Measurements from ENCODE around the gene CBARP.

Gene CBARP

DNA sequence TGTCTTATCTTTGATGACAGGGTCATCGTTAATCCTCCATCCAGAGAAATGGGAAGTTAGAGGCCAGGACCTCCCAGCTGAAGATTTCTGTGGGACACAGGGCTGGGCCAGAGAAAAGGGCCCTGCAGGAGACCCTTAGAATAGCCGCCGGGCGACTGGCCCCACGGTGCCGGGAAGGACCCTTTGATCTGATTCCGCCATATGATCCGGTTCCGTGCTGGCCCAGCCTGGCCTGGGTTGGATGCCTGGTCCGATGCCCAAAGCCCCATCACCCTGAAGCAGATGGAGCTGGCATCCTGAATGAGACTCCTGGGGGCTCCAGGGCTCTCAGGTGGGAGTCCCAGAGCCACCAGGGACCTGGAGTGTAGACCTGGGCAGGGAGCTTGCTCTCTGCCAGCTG, 38.3 kb downstream of the CBARP start:
- H3K36me3 Mint-ChIP-seq (ENCODE audit: low read depth): no peaks in the 10 kb centered on the region

DNA sequence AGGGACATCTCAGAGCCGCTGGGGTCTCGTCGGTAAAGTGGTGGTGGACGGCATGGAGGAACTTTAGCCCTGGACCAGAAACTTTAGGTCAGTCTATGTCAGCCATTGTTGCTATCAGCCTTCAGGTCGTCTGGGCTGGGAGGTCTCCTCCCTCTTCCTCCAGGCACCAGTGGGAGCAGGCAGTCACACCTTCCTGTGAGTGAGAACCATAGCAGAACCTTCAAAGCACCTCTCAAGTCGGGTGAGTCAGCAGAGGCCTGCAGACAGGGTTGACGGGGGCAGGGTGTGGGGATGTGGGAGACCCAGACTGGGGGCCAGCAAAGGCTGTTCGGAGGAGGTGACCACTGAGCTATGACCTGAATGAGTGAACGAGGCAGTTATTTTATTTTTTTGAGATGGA, 48.4 kb downstream of the CBARP start:
- ATAC-seq: peak; percentile 86
- DNase-seq: peak; percentile 53
- no peak overlapping the region for H3K4me3 Mint-ChIP-seq
- no peak overlapping the region for H3K27ac Mint-ChIP-seq
- H3K9me3 Mint-ChIP-seq: no peaks in the 10 kb centered on the region
- H3K27me3 Mint-ChIP-seq: no peaks in the 10 kb centered on the region
- no peaks in the 10 kb centered on the region for H3K36me3 Mint-ChIP-seq (ENCODE audit: low read depth)
- peaks cover 22% of the 10 kb centered on the region for H3K4me1 Mint-ChIP-seq

More for the DNA sequence above, 38.3 kb downstream of the CBARP start:
- Mint-ChIP-seq H3K9me3 (no peaks in the 10 kb centered on the region), H3K27me3 (no peaks in the 10 kb centered on the region), H3K4me3 (no peak overlapping the region), H3K4me1 (peaks cover 11% of the 10 kb centered on the region), H3K27ac (no peak overlapping the region)
- no peak for ATAC-seq
- DNase-seq: no peak

DNA sequence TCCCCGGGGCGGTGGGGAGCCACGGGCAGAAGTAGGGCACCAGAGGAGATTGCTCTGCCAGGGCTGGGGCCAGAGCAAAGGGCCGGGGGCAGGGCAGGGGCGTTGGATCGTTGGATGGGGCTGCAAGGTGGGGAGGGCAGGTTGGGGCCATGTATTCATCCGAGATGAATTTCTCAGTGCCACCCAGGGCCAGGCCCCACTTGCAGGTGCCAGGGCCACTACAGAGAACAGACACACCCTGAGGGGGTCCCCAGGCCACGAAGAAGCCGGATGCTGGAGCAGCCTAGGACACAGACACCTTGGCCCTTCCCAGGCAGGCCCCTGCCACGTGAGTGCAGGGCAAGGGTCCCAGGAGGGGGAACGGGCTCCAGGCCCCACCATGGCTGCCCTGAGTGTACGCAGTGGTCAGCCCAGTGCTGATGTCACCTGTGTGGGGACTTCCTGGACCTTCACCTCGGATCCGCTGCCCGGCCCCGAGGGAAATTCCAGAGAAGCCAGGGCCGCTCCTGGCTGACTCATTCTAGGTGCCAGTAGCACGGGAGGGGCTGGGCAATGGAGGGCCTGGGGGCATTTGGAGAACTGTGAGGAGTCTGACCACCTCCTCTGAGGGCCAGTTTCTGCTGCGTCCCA, 54.1 kb downstream of the CBARP start:
- H3K27ac Mint-ChIP-seq: no peak overlapping the region
- DNase-seq (no peak), ATAC-seq (no peak)
- H3K36me3 Mint-ChIP-seq (ENCODE audit: low read depth): no peaks in the 10 kb centered on the region
- H3K27me3 Mint-ChIP-seq: peaks cover 6% of the 10 kb centered on the region
- peaks cover 12% of the 10 kb centered on the region for H3K4me1 Mint-ChIP-seq
- no peaks in the 10 kb centered on the region for H3K9me3 Mint-ChIP-seq
- H3K4me3 Mint-ChIP-seq: no peak overlapping the region

DNA sequence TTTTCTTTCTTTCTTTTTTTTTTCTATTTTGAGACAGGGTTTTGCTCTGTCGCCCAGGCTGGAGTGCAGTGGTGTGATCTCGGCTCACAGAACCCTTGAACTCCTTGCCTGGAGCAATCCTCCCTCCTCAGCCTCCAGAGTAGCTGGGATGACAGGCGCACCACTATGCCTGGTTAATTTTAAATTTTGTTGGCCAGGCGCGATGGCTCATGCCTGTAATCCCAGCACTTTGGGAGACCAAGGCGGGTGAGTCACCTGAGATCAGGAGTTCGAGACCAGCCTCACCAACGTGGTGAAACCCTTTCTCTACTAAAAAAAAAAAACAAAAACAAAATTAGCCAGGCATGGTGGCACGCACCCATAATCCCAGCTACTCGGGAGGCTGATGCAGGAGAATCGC, 55.1 kb downstream of the CBARP start:
- Mint-ChIP-seq H3K4me3 (no peak overlapping the region), H3K27me3 (peaks cover 6% of the 10 kb centered on the region), H3K36me3 (ENCODE audit: low read depth) (no peaks in the 10 kb centered on the region), H3K9me3 (no peaks in the 10 kb centered on the region), H3K4me1 (peaks cover 12% of the 10 kb centered on the region), H3K27ac (no peak overlapping the region)
- no peak for ATAC-seq
- DNase-seq: no peak

DNA sequence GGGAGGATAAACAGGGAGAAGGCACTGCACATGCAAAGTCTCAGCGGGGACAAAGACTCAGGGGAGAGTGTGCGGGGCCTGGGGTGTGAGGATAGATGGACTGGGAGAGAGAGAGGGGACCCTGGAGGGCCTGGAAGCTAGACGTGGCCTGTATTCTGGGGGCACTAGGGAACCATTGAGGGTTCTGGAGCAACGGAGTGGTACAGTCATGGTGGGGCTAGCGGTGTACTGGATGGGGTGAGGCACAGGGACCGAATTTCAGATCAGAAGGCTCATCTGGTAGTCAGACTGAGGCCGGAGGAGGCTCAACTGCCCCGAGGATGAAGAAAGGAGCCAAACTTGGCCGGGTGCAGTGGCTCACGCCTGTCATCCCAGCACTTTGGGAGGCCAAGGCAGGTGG, 55.7 kb downstream of the CBARP start:
- Mint-ChIP-seq H3K36me3 (ENCODE audit: low read depth) (no peaks in the 10 kb centered on the region), H3K27ac (peak overlapping the region; percentile 25), H3K4me3 (no peak overlapping the region), H3K9me3 (no peaks in the 10 kb centered on the region), H3K27me3 (peaks cover 6% of the 10 kb centered on the region), H3K4me1 (peaks cover 12% of the 10 kb centered on the region)
- no peak for ATAC-seq
- no peak for DNase-seq

DNA sequence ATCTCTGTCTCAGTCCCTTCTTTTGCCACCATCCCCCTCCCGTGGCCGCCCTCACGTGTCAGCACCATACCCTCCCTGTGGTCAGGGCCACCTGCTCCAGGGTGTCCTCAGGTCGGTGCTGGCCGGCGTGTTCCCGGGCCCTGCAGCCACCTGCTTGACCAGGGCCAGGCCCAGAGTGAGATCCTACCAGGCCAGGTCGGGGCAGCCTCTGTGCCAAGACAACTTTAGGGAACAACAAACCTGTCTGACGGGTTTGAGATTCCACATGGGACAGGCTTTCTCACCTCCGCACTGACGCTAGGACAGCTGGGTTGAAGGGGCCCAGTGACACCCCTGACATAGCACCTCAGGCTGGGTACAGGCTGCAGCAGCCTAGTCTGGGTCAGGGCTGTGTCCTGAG, 56.2 kb downstream of the CBARP start:
- Mint-ChIP-seq H3K36me3 (ENCODE audit: low read depth) (no peaks in the 10 kb centered on the region), H3K4me1 (peaks cover 12% of the 10 kb centered on the region), H3K9me3 (no peaks in the 10 kb centered on the region), H3K27ac (no peak overlapping the region), H3K27me3 (peaks cover 6% of the 10 kb centered on the region), H3K4me3 (no peak overlapping the region)
- ATAC-seq (no peak), DNase-seq (no peak)
